Skeletal muscle tissue (tissue), 4 donors: ENCODE measurements around the gene CD79B. TPM values are rescaled to one million over a fixed set of nuclear protein-coding genes. Genes with fewer than 3 reads are reported as not detected.

ENCODE experiments used
- H3K27ac ChIP-seq: one replicate; pipeline ENCODE4 v1.7.0; 2013; ENCODE audit warnings: mild to moderate bottlenecking, low read depth, low read length, inconsistent platforms
- H3K27me3 ChIP-seq, 3 donors: one replicate each; pipeline ENCODE4 v1.7.0; 2013; ENCODE audit warnings: low read length in 3 of 3; ENCODE audit not compliant: control insufficient read depth in 3 of 3, insufficient read depth in 3 of 3
- H3K36me3 ChIP-seq, 3 donors: one replicate each; pipeline ENCODE4 v1.7.0; 2013; ENCODE audit warnings: low read length in 3 of 3; ENCODE audit not compliant: control insufficient read depth in 3 of 3, insufficient read depth in 3 of 3
- H3K4me1 ChIP-seq, 3 donors: one replicate each; pipeline ENCODE4 v1.7.0; 2013; ENCODE audit warnings: low read length in 3 of 3, mild to moderate bottlenecking in 3 of 3; ENCODE audit not compliant: control insufficient read depth in 3 of 3, insufficient read depth in 3 of 3
- H3K4me3 ChIP-seq, 3 donors: one replicate each; pipeline ENCODE4 v1.7.0; 2013; ENCODE audit warnings: low read length in 3 of 3
- H3K9ac ChIP-seq, 3 donors: one replicate each; pipeline ENCODE4 v1.7.0; 2013; ENCODE audit warnings: low read length in 3 of 3, mild to moderate bottlenecking in 3 of 3, moderate library complexity in 2 of 3, low read depth in 1 of 3
- H3K9me3 ChIP-seq, 3 donors: one replicate each; pipeline ENCODE4 v1.7.0; 2013; ENCODE audit warnings: low read length in 3 of 3; ENCODE audit not compliant: control insufficient read depth in 3 of 3
- total RNA-seq: library from RNA; depleted of rRNA; stranded (reverse); fragments of >200 nt; gene quantifications from one replicate; pipeline ENCODE4 v1.2.3, GENCODE V29; 2014
- donor health status: Osteomylitis.

CD79B gene
- total RNA-seq, 1 donor from 2014 or later: 2.1 TPM

GRCh38 chr17:63944736-63945499 is 12.8 kb upstream of the CD79B start:
- H3K9me3 ChIP-seq: no peaks in the 10 kb centered on the region
- H3K9ac ChIP-seq: peak overlapping the region in 1 of 3 donors; percentile 57
- H3K36me3 ChIP-seq: peaks cover 42 to 68% (median 67%) of the 10 kb centered on the region in 3 donors
- H3K4me1 ChIP-seq: peaks cover 36 to 54% (median 39%) of the 10 kb centered on the region in 3 donors
- peak overlapping the region; percentile 25 for H3K27ac ChIP-seq
- no peaks in the 10 kb centered on the region for H3K27me3 ChIP-seq
- H3K4me3 ChIP-seq: no peak overlapping the region

GRCh38 chr17:63943745-63944144 is 11.6 kb upstream of the CD79B start:
- H3K9me3 ChIP-seq: no peaks in the 10 kb centered on the region
- no peak overlapping the region for H3K27ac ChIP-seq
- peaks cover 46 to 73% (median 72%) of the 10 kb centered on the region in 3 donors for H3K36me3 ChIP-seq
- H3K4me1 ChIP-seq: peaks cover 27 to 43% (median 28%) of the 10 kb centered on the region in 3 donors
- no peak overlapping the region for H3K9ac ChIP-seq
- no peak overlapping the region for H3K4me3 ChIP-seq
- H3K27me3 ChIP-seq: no peaks in the 10 kb centered on the region

DNA sequence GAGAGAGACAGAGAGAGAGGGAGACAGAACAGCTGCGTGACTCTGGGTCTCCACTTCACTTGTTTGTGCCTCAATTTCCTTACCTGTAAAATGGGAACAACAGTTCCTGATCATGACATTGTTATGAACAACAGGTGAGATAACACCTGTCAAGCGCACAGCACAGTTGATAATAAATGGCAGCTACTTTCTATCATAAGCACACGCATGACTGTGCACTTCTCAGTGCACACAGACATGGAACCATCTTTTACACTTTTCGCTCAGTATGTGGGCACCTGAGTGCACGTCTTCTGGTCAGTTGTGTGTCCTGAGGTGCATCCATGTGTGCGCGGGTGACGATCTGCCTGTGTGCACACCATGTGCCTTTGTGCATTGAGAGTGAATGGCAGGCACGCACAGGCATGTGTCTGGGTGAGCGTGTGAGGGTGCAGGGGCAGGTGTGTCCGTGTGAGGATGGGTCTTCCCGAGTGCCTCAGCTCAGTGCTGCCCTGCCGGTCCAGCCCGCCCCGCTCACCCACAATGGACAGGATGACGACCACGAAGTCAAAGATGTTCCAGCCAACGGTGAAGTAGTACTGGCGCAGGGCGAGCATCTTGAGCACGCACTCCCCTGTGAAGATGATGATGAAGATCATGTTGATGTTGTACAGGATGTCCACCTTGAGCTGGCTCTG is 10.3 kb upstream of the CD79B start:
- peaks cover 42 to 67% (median 60%) of the 10 kb centered on the region in 3 donors for H3K36me3 ChIP-seq
- H3K9ac ChIP-seq: no peak overlapping the region
- no peaks in the 10 kb centered on the region for H3K27me3 ChIP-seq
- peaks cover 23 to 30% (median 24%) of the 10 kb centered on the region in 3 donors for H3K4me1 ChIP-seq
- no peak overlapping the region for H3K4me3 ChIP-seq
- no peaks in the 10 kb centered on the region for H3K9me3 ChIP-seq
- no peak overlapping the region for H3K27ac ChIP-seq

DNA sequence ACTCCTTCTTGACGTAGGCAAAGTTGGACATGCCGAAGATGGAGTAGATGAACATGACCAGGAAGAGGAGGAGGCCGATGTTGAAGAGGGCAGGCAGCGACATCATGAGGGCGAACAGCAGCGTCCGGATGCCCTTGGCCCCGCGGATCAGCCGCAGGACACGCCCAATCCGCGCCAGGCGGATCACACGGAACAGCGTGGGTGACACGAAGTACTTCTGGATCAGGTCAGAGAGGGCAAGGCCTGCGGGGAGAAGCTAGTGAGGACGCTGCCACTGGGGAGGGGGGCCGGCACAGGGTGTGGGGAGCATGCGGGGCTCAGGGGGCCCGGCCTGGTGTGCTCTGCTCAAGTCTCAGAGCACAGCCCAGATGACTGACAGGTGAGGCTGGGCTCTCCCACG is 9.6 kb upstream of the CD79B start:
- Histone ChIP-seq H3K36me3 (peaks cover 42 to 65% (median 60%) of the 10 kb centered on the region in 3 donors), H3K27me3 (no peaks in the 10 kb centered on the region), H3K9me3 (no peaks in the 10 kb centered on the region), H3K4me1 (peaks cover 19 to 23% (median 22%) of the 10 kb centered on the region in 3 donors), H3K9ac (no peak overlapping the region), H3K27ac (no peak overlapping the region), H3K4me3 (no peak overlapping the region)

- H3K27ac ChIP-seq: no peak overlapping the region
- no peaks in the 10 kb centered on the region for H3K9me3 ChIP-seq
- H3K36me3 ChIP-seq: peaks cover 42 to 65% (median 60%) of the 10 kb centered on the region in 3 donors
- no peak overlapping the region for H3K4me3 ChIP-seq
- peaks cover 14 to 18% (median 17%) of the 10 kb centered on the region in 3 donors for H3K4me1 ChIP-seq
- no peaks in the 10 kb centered on the region for H3K27me3 ChIP-seq
- no peak overlapping the region for H3K9ac ChIP-seq
Observed at GRCh38 chr17:63941162-63941561, 9.0 kb upstream of the CD79B start.

DNA sequence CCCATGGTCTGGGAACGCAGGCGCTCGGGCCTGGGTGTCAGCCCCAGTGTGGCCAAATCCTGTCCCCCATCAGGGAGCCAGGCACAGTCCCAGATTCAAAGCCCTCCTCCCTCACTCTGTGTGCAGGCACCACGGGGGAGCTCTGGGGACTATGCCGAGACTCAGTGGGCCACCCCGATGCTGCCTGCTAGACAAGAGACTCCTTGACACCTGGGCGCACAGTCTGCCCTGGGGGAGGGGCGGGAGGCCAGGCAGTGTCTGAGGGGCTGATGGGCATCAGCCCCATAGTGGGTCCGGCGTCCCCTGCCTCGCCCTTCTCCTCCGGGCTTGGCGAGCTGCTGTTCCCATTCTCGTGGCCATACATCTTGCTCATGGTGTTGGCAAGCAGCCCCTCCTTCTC is 8.5 kb upstream of the CD79B start:
- Histone ChIP-seq H3K4me1 (peaks cover 9 to 13% (median 12%) of the 10 kb centered on the region in 3 donors), H3K9ac (no peak overlapping the region), H3K27me3 (no peaks in the 10 kb centered on the region), H3K36me3 (peaks cover 42 to 65% (median 60%) of the 10 kb centered on the region in 3 donors), H3K9me3 (no peaks in the 10 kb centered on the region), H3K4me3 (no peak overlapping the region), H3K27ac (no peak overlapping the region)

DNA sequence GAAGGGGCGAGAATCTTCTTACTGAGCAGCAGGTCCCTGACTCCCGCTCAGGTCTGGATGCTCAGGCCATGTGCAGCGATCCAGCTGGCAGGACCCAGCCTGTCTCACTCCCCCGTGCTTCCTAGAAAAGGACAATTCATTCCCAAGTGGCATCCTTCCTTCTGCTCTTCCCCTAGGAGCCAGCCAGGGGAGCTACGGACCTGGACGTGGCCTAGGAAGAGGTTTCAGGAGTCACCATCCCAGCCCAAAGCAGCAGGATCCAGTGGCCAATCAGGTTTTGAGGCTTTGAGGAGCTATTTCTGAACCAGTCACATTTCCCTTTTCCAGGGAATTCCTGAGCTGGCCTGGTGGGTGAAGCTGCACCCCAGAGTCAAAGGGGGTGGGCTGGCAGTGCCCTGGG is 7.8 kb upstream of the CD79B start:
- H3K9ac ChIP-seq: peak overlapping the region in 1 of 3 donors; percentile 8
- H3K27ac ChIP-seq: no peak overlapping the region
- peaks cover 40 to 58% (median 53%) of the 10 kb centered on the region in 3 donors for H3K36me3 ChIP-seq
- H3K9me3 ChIP-seq: no peaks in the 10 kb centered on the region
- H3K4me3 ChIP-seq: no peak overlapping the region
- peaks cover 2 to 6% (median 5%) of the 10 kb centered on the region in 3 donors for H3K4me1 ChIP-seq
- H3K27me3 ChIP-seq: no peaks in the 10 kb centered on the region

DNA sequence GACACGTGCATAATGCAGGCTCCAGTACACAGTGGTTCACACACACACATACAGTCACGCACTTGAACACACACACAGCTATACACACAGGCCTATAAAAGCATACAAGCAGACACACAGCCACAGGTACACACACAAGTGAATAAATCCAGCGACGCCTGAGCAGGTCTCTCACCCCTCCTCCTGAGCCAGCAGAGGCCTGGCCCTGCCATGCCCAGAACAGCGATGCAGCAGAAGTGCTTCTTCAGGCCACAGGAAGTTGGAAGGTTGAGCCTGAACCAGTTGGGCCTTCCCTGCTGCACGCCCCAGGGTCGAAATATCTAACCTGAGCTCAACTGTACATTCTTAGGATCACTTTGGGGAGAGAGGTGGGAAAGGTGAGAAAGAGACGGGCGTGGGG is 7.3 kb upstream of the CD79B start:
- Histone ChIP-seq H3K36me3 (peaks cover 38 to 53% (median 48%) of the 10 kb centered on the region in 3 donors), H3K4me3 (no peak overlapping the region), H3K9ac (peak overlapping the region in 1 of 3 donors; percentile 8), H3K27ac (no peak overlapping the region), H3K9me3 (no peaks in the 10 kb centered on the region), H3K4me1 (peaks cover 0 to 4% (median 1%) of the 10 kb centered on the region in 3 donors), H3K27me3 (no peaks in the 10 kb centered on the region)

- H3K36me3 ChIP-seq: peaks cover 32 to 41% (median 35%) of the 10 kb centered on the region in 3 donors
- no peak overlapping the region for H3K27ac ChIP-seq
- H3K27me3 ChIP-seq: no peaks in the 10 kb centered on the region
- H3K9ac ChIP-seq: peak overlapping the region in 1 of 3 donors; percentile 25
- no peaks in the 10 kb centered on the region for H3K9me3 ChIP-seq
- H3K4me3 ChIP-seq: no peak overlapping the region
- H3K4me1 ChIP-seq: peaks cover 0 to 6% (median 0%) of the 10 kb centered on the region in 3 donors
Observed at GRCh38 chr17:63937920-63938319, 5.8 kb upstream of the CD79B start.

DNA sequence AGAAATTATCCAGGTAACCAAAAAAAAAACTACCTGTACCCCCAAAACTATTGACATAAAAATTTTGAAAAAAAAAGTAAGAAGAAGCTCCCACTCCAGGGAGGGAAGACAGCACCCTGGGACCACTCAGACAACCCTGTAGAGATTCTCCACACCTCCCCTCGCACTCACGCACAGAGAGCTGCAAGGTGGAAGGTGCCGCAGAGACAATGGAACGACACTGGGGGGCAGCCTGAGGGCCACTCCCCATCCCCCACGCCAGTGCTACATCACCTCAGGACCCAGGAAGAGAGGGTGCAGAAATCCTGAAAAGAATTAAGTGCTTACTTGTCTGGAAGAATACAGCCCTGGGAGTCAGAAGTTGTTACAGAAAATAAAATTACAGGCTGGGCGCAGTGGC is 5.2 kb upstream of the CD79B start:
- no peaks in the 10 kb centered on the region for H3K27me3 ChIP-seq
- no peak overlapping the region for H3K9ac ChIP-seq
- no peak overlapping the region for H3K4me3 ChIP-seq
- H3K9me3 ChIP-seq: no peaks in the 10 kb centered on the region
- H3K36me3 ChIP-seq: peaks cover 28 to 35% (median 29%) of the 10 kb centered on the region in 3 donors
- H3K27ac ChIP-seq: no peak overlapping the region
- H3K4me1 ChIP-seq: peaks cover 0 to 8% (median 1%) of the 10 kb centered on the region in 3 donors
